Astrocyte (in vitro differentiated cells and primary cell): ENCODE results near the gene DCUN1D3. TPM values are rescaled to one million over a fixed set of nuclear protein-coding genes. Genes with fewer than 3 reads are reported as not detected.

ENCODE experiments used
- DNase-seq: peaks from one replicate; pipeline ENCODE4 v3.0.0-alpha.2; 2010; ENCODE audit warnings: low read depth
- FAIRE-seq: peaks from 2 replicates; lab custom pipeline; 2011; peaks lifted over from hg19 to GRCh38; lab: Jason Lieb, UNC
- H2AFZ ChIP-seq: 2 replicates; pipeline ENCODE4 v1.6.0; 2012; ENCODE audit warnings: low read depth, low read length, inconsistent platforms
- H3K27ac ChIP-seq: 2 replicates; pipeline ENCODE4 v1.5.1; 2011; ENCODE audit warnings: low read depth, low read length, inconsistent platforms
- H3K27me3 ChIP-seq: 2 replicates; pipeline ENCODE4 v1.6.0; 2011; ENCODE audit warnings: low read length, inconsistent platforms; ENCODE audit not compliant: insufficient read depth
- H3K36me3 ChIP-seq: 2 replicates; pipeline ENCODE4 v1.5.1; 2011; ENCODE audit warnings: low read length, inconsistent platforms; ENCODE audit not compliant: insufficient read depth
- H3K4me1 ChIP-seq: 2 replicates; pipeline ENCODE4 v1.5.1; 2011; ENCODE audit warnings: low read length, inconsistent platforms; ENCODE audit not compliant: insufficient read depth
- H3K4me2 ChIP-seq: 2 replicates; pipeline ENCODE4 v1.6.0; 2012; ENCODE audit warnings: low read length, inconsistent platforms
- H3K4me3 ChIP-seq: 2 replicates; pipeline ENCODE4 v1.5.1; 2011; ENCODE audit warnings: low read depth, mild to moderate bottlenecking, low read length, inconsistent platforms; ENCODE audit not compliant: insufficient read depth
- H3K79me2 ChIP-seq: 2 replicates; pipeline ENCODE4 v1.6.0; 2012; ENCODE audit warnings: mild to moderate bottlenecking, low read length, inconsistent platforms; ENCODE audit not compliant: insufficient read depth
- H3K9ac ChIP-seq: 2 replicates; pipeline ENCODE4 v1.6.0; 2012; ENCODE audit warnings: mild to moderate bottlenecking, low read length, inconsistent platforms
- H3K9me3 ChIP-seq: 2 replicates; pipeline ENCODE4 v1.5.1; 2012; ENCODE audit warnings: low read depth, mild to moderate bottlenecking, low read length, inconsistent platforms; ENCODE audit not compliant: insufficient read depth
- H4K20me1 ChIP-seq: 2 replicates; pipeline ENCODE4 v1.6.0; 2012; ENCODE audit warnings: low read length, inconsistent platforms; ENCODE audit not compliant: insufficient read depth
- H3K27ac Mint-ChIP-seq: one replicate; pipeline ENCODE4 v1.8.0; 2021; ENCODE audit warnings: mild to moderate bottlenecking, mixed read lengths; ENCODE audit not compliant: unreplicated experiment
- H3K27me3 Mint-ChIP-seq: one replicate; pipeline ENCODE4 v1.8.0; 2021; ENCODE audit warnings: low read depth, mixed read lengths; ENCODE audit not compliant: unreplicated experiment
- H3K36me3 Mint-ChIP-seq: one replicate; pipeline ENCODE4 v1.8.0; 2021; ENCODE audit warnings: low read depth, mixed read lengths; ENCODE audit not compliant: unreplicated experiment
- H3K4me1 Mint-ChIP-seq: one replicate; pipeline ENCODE4 v1.8.0; 2021; ENCODE audit warnings: low read depth, mixed read lengths; ENCODE audit not compliant: unreplicated experiment
- H3K4me3 Mint-ChIP-seq: one replicate; pipeline ENCODE4 v1.8.0; 2021; ENCODE audit warnings: mild to moderate bottlenecking, moderate library complexity, mixed read lengths; ENCODE audit not compliant: unreplicated experiment
- H3K9me3 Mint-ChIP-seq: one replicate; pipeline ENCODE4 v1.8.0; 2021; ENCODE audit warnings: mild to moderate bottlenecking, mixed read lengths; ENCODE audit not compliant: unreplicated experiment
- EZH2 ChIP-seq: IDR thresholded peaks from 2 replicates; pipeline ENCODE4 v1.6.1; 2012; ENCODE audit warnings: mild to moderate bottlenecking, low read length, inconsistent platforms; ENCODE audit not compliant: insufficient read depth
- total RNA-seq: library from RNA; stranded (reverse); gene quantifications from 2 replicates; pipeline ENCODE4 v1.2.1, GENCODE V29; 2021
- TF ChIP-seq, protein P1 (sequence below): IDR thresholded peaks from 2 replicates; pipeline ENCODE4 v1.5.1; 2011; ENCODE audit warnings: low read depth, mild to moderate bottlenecking, inconsistent platforms, low read length, moderate library complexity; ENCODE audit not compliant: insufficient read depth

DCUN1D3 gene
- total RNA-seq, 1 donor from 2014 or later = 34.0 TPM

DNA sequence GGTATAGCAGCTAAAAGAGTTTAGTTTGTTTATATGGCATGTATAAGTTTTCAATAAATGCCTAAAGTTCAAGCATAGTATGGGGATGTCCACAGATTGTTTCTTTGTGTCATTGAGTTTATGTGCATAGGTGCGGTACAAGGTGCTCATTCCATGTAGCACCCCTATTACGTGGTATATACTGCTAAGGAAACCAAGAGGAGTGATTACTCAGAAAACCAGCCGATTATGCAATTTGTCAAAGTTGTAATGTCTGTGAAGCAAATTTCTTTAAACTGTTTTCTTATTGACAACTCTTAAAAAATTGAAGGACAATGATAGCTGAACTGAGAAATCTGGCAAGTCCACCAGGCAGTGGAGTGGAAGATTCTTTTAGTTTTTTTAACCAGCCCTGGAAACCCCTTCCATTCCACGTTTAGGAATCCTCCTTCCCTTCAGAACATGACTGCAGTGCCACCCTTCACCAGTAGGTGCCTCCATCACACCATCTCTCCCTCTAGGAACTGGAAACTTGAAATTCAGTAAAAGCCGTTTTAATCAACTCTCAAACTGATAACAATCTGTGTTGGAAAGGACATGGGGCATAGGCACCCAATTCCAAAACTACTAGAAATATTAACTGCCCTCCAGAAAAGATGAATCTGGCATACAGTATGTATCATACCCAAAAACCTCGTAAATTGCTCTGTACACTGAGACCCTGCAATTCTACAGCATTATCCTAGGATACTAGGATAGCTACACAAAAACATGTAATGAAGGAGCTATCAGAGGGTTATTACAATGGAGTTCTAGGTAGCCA is 50.4 kb downstream of the DCUN1D3 start:
- no peak overlapping the region for H3K27ac Mint-ChIP-seq
- peak; percentile 32 for DNase-seq

DNA sequence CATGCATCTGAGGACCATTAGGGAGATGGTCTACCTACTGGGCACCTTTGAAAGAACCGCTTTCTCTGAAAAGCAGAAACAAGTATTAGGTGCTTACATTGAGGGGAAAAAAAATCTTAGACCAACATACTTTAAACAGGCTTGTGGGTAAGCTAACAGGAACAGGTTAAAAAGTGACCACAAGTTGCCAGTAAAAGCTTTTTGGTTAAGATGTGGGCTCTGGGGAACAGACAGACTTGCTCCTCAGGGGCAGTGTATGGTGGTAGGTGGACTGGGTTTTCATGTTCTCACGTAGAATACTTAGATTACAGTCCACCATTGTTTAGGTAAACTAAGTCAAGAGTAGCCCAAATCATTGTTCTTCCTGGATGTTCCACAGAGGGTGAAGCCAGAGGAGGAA is 52.6 kb downstream of the DCUN1D3 start:
- no peaks in the 10 kb centered on the region for H4K20me1 ChIP-seq
- peaks cover 13% of the 10 kb centered on the region for H3K4me1 ChIP-seq
- no peak for DNase-seq
- H3K9ac ChIP-seq = no peak overlapping the region
- H3K4me2 ChIP-seq = no peak overlapping the region
- H3K36me3 Mint-ChIP-seq = peaks cover 3% of the 10 kb centered on the region
- H2AFZ ChIP-seq = no peak overlapping the region
- TF ChIP-seq, protein P1, sequence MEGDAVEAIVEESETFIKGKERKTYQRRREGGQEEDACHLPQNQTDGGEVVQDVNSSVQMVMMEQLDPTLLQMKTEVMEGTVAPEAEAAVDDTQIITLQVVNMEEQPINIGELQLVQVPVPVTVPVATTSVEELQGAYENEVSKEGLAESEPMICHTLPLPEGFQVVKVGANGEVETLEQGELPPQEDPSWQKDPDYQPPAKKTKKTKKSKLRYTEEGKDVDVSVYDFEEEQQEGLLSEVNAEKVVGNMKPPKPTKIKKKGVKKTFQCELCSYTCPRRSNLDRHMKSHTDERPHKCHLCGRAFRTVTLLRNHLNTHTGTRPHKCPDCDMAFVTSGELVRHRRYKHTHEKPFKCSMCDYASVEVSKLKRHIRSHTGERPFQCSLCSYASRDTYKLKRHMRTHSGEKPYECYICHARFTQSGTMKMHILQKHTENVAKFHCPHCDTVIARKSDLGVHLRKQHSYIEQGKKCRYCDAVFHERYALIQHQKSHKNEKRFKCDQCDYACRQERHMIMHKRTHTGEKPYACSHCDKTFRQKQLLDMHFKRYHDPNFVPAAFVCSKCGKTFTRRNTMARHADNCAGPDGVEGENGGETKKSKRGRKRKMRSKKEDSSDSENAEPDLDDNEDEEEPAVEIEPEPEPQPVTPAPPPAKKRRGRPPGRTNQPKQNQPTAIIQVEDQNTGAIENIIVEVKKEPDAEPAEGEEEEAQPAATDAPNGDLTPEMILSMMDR = no peak
- TF ChIP-seq EZH2 = no peak
- H3K27ac ChIP-seq = no peak overlapping the region
- no peak overlapping the region for H3K27ac Mint-ChIP-seq
- H3K9me3 ChIP-seq = no peaks in the 10 kb centered on the region
- no peak for FAIRE-seq
- no peak overlapping the region for H3K4me3 ChIP-seq
- H3K36me3 ChIP-seq = no peaks in the 10 kb centered on the region
- H3K27me3 Mint-ChIP-seq = no peaks in the 10 kb centered on the region
- H3K9me3 Mint-ChIP-seq = no peaks in the 10 kb centered on the region
- H3K4me1 Mint-ChIP-seq = peaks cover 20% of the 10 kb centered on the region
- H3K27me3 ChIP-seq = no peaks in the 10 kb centered on the region
- H3K4me3 Mint-ChIP-seq = no peak overlapping the region
- no peaks in the 10 kb centered on the region for H3K79me2 ChIP-seq

More for the DNA sequence above, 50.4 kb downstream of the DCUN1D3 start:
- H3K9me3 Mint-ChIP-seq = no peaks in the 10 kb centered on the region
- no peak overlapping the region for H2AFZ ChIP-seq
- TF ChIP-seq EZH2 = no peak
- TF ChIP-seq, protein P1 = peak; percentile 99
- no peak overlapping the region for H3K9ac ChIP-seq
- H3K4me3 ChIP-seq = no peak overlapping the region
- H3K4me2 ChIP-seq = no peak overlapping the region
- H3K27ac ChIP-seq = no peak overlapping the region
- peaks cover 30% of the 10 kb centered on the region for H3K4me1 Mint-ChIP-seq
- no peak overlapping the region for H3K4me3 Mint-ChIP-seq
- H3K27me3 Mint-ChIP-seq = no peaks in the 10 kb centered on the region
- H4K20me1 ChIP-seq = no peaks in the 10 kb centered on the region
- H3K36me3 ChIP-seq = peaks cover under 1% of the 10 kb centered on the region
- no peaks in the 10 kb centered on the region for H3K79me2 ChIP-seq
- no peaks in the 10 kb centered on the region for H3K9me3 ChIP-seq
- no peaks in the 10 kb centered on the region for H3K27me3 ChIP-seq
- peak; percentile 90 for FAIRE-seq
- H3K36me3 Mint-ChIP-seq = peaks cover 9% of the 10 kb centered on the region
- peaks cover 19% of the 10 kb centered on the region for H3K4me1 ChIP-seq

DNA sequence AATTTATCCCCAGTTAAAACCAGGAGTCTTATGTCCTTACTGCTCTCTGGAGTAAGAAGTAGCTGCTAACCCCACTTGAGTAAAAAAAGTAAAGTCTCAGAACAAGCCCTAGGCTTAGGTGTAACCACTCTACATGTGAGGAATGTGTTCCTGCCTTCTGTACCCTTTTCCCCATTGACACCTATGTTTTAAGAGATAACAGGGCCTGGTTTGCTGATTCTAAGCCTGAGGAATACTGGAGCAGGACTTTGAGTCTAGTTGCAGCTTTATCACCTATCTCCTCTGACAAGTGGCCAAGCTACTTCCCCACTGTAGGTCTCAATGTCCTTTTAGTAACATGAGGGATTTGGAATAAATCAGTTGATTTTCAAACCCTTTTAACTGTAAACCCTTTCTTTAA is 53.6 kb downstream of the DCUN1D3 start:
- Histone ChIP-seq H3K4me1 (peaks cover 7% of the 10 kb centered on the region), H3K4me3 (no peak overlapping the region), H3K27me3 (no peaks in the 10 kb centered on the region), H4K20me1 (no peaks in the 10 kb centered on the region), H3K79me2 (no peaks in the 10 kb centered on the region), H3K4me2 (no peak overlapping the region), H3K9ac (no peak overlapping the region), H2AFZ (no peak overlapping the region), H3K9me3 (no peaks in the 10 kb centered on the region), H3K27ac (no peak overlapping the region), H3K36me3 (no peaks in the 10 kb centered on the region)
- DNase-seq (no peak), FAIRE-seq (no peak)
- Mint-ChIP-seq H3K4me1 (peaks cover 14% of the 10 kb centered on the region), H3K27ac (no peak overlapping the region), H3K27me3 (no peaks in the 10 kb centered on the region), H3K4me3 (no peak overlapping the region), H3K9me3 (no peaks in the 10 kb centered on the region), H3K36me3 (peaks cover 3% of the 10 kb centered on the region)
- no peak for TF ChIP-seq EZH2
- TF ChIP-seq, protein P1 = no peak
